K562 (cell line): Measurements from ENCODE around the gene EPOP. TPM values are rescaled to one million over a fixed set of nuclear protein-coding genes. Genes with fewer than 3 reads are reported as not detected.

ENCODE experiments used
- ATAC-seq: fragments of 200-7000 bp; cut with Tn5 transposase; 3 replicates; pipeline ENCODE4 v1.9.1; 2020; ENCODE audit warnings: moderate library complexity
- BruUV-seq: library from RNA; stranded (reverse); fragments of 400-500 nt; replicated peaks from 2 replicates; lab custom pipeline; 2021; lab: Mats Ljungman, UMichigan
- CTCF ChIA-PET: fragments of 300-600 bp; formaldehyde crosslinking; extraction: SDS; loops from one replicate; lab custom pipeline; 2021; ENCODE audit warnings: low intra/inter-chr PET ratio; lab: Yijun Ruan, JAX
- POLR2A ChIA-PET: fragments of 300-600, 350-650 bp; sonication (Branson Sonifier 250); formaldehyde crosslinking; extraction: SDS; loops from one replicate; lab custom pipeline; 2021; ENCODE audit warnings: antibody characterized with exemption, inconsistent platforms; lab: Yijun Ruan, JAX
- DNase-seq, 4 experiments: peaks; one replicate each; pipeline versions ENCODE4 v3.0.0 to v3.0.0-alpha.2; 2011 to 2018; ENCODE audit warnings: low spot score in 3 of 4, mixed read lengths in 3 of 4; ENCODE audit errors: extremely low read depth in 1 of 4
- FAIRE-seq: peaks from 2 replicates; lab custom pipeline; 2011; peaks lifted over from hg19 to GRCh38; lab: Jason Lieb, UNC
- H2AFZ ChIP-seq: 2 replicates; pipeline ENCODE4 v1.6.0; 2011; ENCODE audit warnings: low read depth, low read length, control low read depth, inconsistent platforms
- H3K27ac ChIP-seq: fragments of 200-600 bp; 3 replicates; pipeline ENCODE4 v1.8.0; 2011; ENCODE audit warnings: low read depth, mild to moderate bottlenecking, control low read depth, inconsistent platforms, low read length, moderate library complexity, mixed read lengths; ENCODE audit errors: extremely low read depth
- H3K27me3 ChIP-seq, 2 experiments: fragments of 300-600 bp in 1 of 2; 2 replicates in 1 of 2; 3 replicates in 1 of 2; pipeline versions ENCODE4 v1.6.0 to v1.8.0; 2011; ENCODE audit warnings: inconsistent platforms in 2 of 2, low read length in 2 of 2, mild to moderate bottlenecking in 1 of 2, mixed read lengths in 1 of 2, moderate library complexity in 1 of 2; ENCODE audit not compliant: control insufficient read depth in 2 of 2, insufficient read depth in 2 of 2
- H3K36me3 ChIP-seq: fragments of 300-600 bp; 3 replicates; pipeline ENCODE4 v1.8.0; 2011; ENCODE audit warnings: mild to moderate bottlenecking, low read length, inconsistent platforms; ENCODE audit not compliant: control insufficient read depth, insufficient read depth
- H3K4me1 ChIP-seq, 2 experiments: fragments of 200-600 bp in 1 of 2; replicated peaks in 1 of 2; 2 replicates in 1 of 2; 3 replicates in 1 of 2; pipeline versions ENCODE4 v1.5.1 to v1.8.0; 2011; ENCODE audit warnings: inconsistent platforms in 2 of 2, low read length in 2 of 2, mild to moderate bottlenecking in 1 of 2, mixed read lengths in 1 of 2, moderate library complexity in 1 of 2; ENCODE audit not compliant: control insufficient read depth in 2 of 2, insufficient read depth in 2 of 2
- H3K4me2 ChIP-seq: 2 replicates; pipeline ENCODE4 v1.6.1; 2011; ENCODE audit warnings: low read length, control low read depth, inconsistent platforms, mixed read lengths; ENCODE audit not compliant: insufficient read depth
- H3K4me3 ChIP-seq: fragments of 200-600 bp; sonication (generic), shearing (Covaris generic); 2 replicates; pipeline ENCODE4 v1.5.1; 2016; ENCODE audit warnings: control low read depth, inconsistent platforms
- H3K79me2 ChIP-seq: fragments of 200-600 bp; 3 replicates; pipeline ENCODE4 v1.8.0; 2011; ENCODE audit warnings: low read length, inconsistent platforms; ENCODE audit not compliant: control insufficient read depth, insufficient read depth
- H3K9ac ChIP-seq, 2 experiments: 2 replicates each; pipeline versions ENCODE4 v1.6.0 to v1.6.1; 2011; ENCODE audit warnings: low read depth in 2 of 2, low read length in 2 of 2, control low read depth in 1 of 2, inconsistent platforms in 1 of 2, mild to moderate bottlenecking in 1 of 2, mixed read lengths in 1 of 2; ENCODE audit not compliant: insufficient read depth in 1 of 2
- H3K9me1 ChIP-seq: one replicate; pipeline ENCODE4 v1.6.0; 2011; ENCODE audit warnings: inconsistent platforms, mild to moderate bottlenecking, low read length, moderate library complexity; ENCODE audit not compliant: control insufficient read depth, insufficient read depth
- H3K9me3 ChIP-seq: replicated peaks from 2 replicates; pipeline ENCODE4 v1.5.1; 2011; ENCODE audit warnings: low read depth, low read length, inconsistent platforms; ENCODE audit not compliant: control insufficient read depth, insufficient read depth
- H4K20me1 ChIP-seq: replicated peaks from 2 replicates; pipeline ENCODE4 v1.6.1; 2011; ENCODE audit warnings: low read length, inconsistent platforms, mixed read lengths; ENCODE audit not compliant: control insufficient read depth, insufficient read depth
- BRF2 ChIP-seq: IDR thresholded peaks from 3 replicates; pipeline ENCODE4 v1.6.1; 2011; ENCODE audit warnings: borderline replicate concordance, mild to moderate bottlenecking; ENCODE audit not compliant: insufficient read length, insufficient read depth
- ESRRB ChIP-seq: fragments of 250-450 bp; sonication (Bioruptor Pico); IDR thresholded peaks from 2 replicates; pipeline ENCODE4 v1.5.0; 2020; ENCODE audit warnings: mild to moderate bottlenecking, moderate library complexity, borderline replicate concordance
- HDAC8 ChIP-seq: fragments of 450-650 bp; IDR thresholded peaks from 2 replicates; pipeline ENCODE4 v1.6.1; 2016; ENCODE audit warnings: mild to moderate bottlenecking, missing genetic modification characterization, moderate library complexity, missing compliant biosample characterization
- HDGF ChIP-seq: fragments of 450-650 bp; IDR thresholded peaks from 2 replicates; pipeline ENCODE4 v1.6.1; 2016
- HSF4 ChIP-seq: fragments of 250-450 bp; sonication (Bioruptor Pico); IDR thresholded peaks from 2 replicates; pipeline ENCODE4 v2.1.2; 2022; ENCODE audit warnings: mild to moderate bottlenecking, moderate library complexity, borderline replicate concordance
- KDM1A ChIP-seq, 2 experiments: fragments of 450-650 bp; IDR thresholded peaks; 2 replicates each; pipeline ENCODE4 v1.6.1; 2016; ENCODE audit warnings: mild to moderate bottlenecking in 2 of 2
- POLR2A ChIP-seq: fragments of 450-650 bp; conservative IDR thresholded peaks from 2 replicates; pipeline ENCODE4 v1.6.1; 2016
- PTTG1 ChIP-seq: fragments of 450-650 bp; IDR thresholded peaks from 2 replicates; pipeline ENCODE4 v1.6.1; 2016; ENCODE audit warnings: low read depth, mild to moderate bottlenecking, missing genetic modification characterization, missing compliant biosample characterization
- SIRT6 ChIP-seq: IDR thresholded peaks from one replicate; pipeline ENCODE4 v1.6.1; 2012; ENCODE audit warnings: low read depth, mild to moderate bottlenecking, control low read depth, inconsistent platforms, low read length, moderate library complexity
- SOX6 ChIP-seq: fragments of 450-650 bp; IDR thresholded peaks from 2 replicates; pipeline ENCODE4 v1.6.1; 2014; ENCODE audit warnings: mild to moderate bottlenecking
- TAF15 ChIP-seq: fragments of 200-400 bp; formaldehyde crosslinking; IDR thresholded peaks from 2 replicates; pipeline ENCODE4 v1.6.1; 2017; ENCODE audit warnings: mild to moderate bottlenecking, low read depth, low read length, moderate library complexity
- THAP12 ChIP-seq: fragments of 250-450 bp; sonication (Bioruptor Pico); IDR thresholded peaks from 2 replicates; pipeline ENCODE4 v1.9.0; 2021; ENCODE audit warnings: mild to moderate bottlenecking, inconsistent platforms
- ZBTB8A ChIP-seq: fragments of 450-650 bp; IDR thresholded peaks from 2 replicates; pipeline ENCODE4 v1.6.1; 2018; ENCODE audit warnings: mild to moderate bottlenecking, moderate library complexity; ENCODE audit not compliant: partially characterized antibody
- ZNF165 ChIP-seq: fragments of 250-450 bp; sonication (Bioruptor Pico); IDR thresholded peaks from 2 replicates; pipeline ENCODE4 v1.4.0; 2020; ENCODE audit warnings: borderline replicate concordance
- ZNF561 ChIP-seq: fragments of 450-650 bp; formaldehyde crosslinking; conservative IDR thresholded peaks from 2 replicates; pipeline ENCODE4 v1.4.0; 2020; ENCODE audit warnings: mild to moderate bottlenecking, moderate library complexity
- WGBS: fragments of 100-300 bp; shearing (Covaris generic); methylation state at CpG from one replicate; pipeline ENCODE4 v1.1.6; 2016; ENCODE audit warnings: low coverage, mixed read lengths; ENCODE audit not compliant: insufficient coverage; ENCODE audit errors: missing lambda C conversion rate; 5-methylcytosine and 5-hydroxymethylcytosine counted together
- in situ Hi-C: fragments of 300-500 bp; cut with MboI; formaldehyde crosslinking; loops from 4 replicates; pipeline ENCODE4 v1.15.0; 2018; ENCODE audit warnings: inconsistent platforms, mixed read lengths
- intact Hi-C: fragments of 100-400 bp; cut with micrococcal nuclease; formaldehyde crosslinking; loops from 2 replicates; pipeline ENCODE4 v1.14.2; 2022
- polyA plus RNA-seq, 8 experiments: library from polyadenylated mRNA; depleted of rRNA in 4 of 8; stranded (reverse) in 5 of 8; unstranded in 3 of 8; fragments of >200 nt; fragmentation: Nextera tagmentation in 2 of 8; fragmentation: Illumina TruSeq in 1 of 8; extraction: Ambion mirVana in 2 of 8; extraction: Trizol in 1 of 8; gene quantifications; 2 replicates each; pipeline versions ENCODE4 v1.2.1 to v1.2.3, GENCODE V29; 2011 to 2014; ENCODE audit warnings: inconsistent platforms in 1 of 8, missing spikeins in 1 of 8
- total RNA-seq, 7 experiments: library from RNA; depleted of rRNA in 6 of 7; stranded (reverse); fragments of >200 nt in 6 of 7; fragmentation: Illumina TruSeq in 2 of 7; extraction: Trizol in 2 of 7; gene quantifications; 2 replicates each; pipeline versions ENCODE4 v1.2.1 to v1.2.3, GENCODE V29; 2011 to 2021; ENCODE audit warnings: low replicate concordance in 1 of 7
- TF ChIP-seq, protein P1 (sequence below): fragments of 250-450 bp; sonication (Bioruptor Pico); IDR thresholded peaks from 2 replicates; pipeline ENCODE4 v1.8.0; 2022; ENCODE audit warnings: moderate library complexity, mild to moderate bottlenecking, inconsistent platforms

The EPOP gene
- total and polyA plus RNA-seq, 9 of the 15 experiments (the other 6 are each of a cell fraction or from before 2014, with no cell fraction given), result 0.41 to 10.6 (median 4.6) TPM

- TF ChIP-seq ESRRB (CRISPR knock-in tag) (no peak), TAF15 (no peak), SIRT6 (no peak)
Measured at GRCh38 chr17:38653679-38654078, 21.1 kb downstream of the EPOP start (continued).

- BruUV-seq, result no TSS peak
- no peak for DNase-seq
- H3K27me3 ChIP-seq, result peaks cover 2 to 19% of the 10 kb centered on the region in 2 experiments; a peak in 3 of 5 replicates
Measured at GRCh38 chr17:38653230-38653629, 21.5 kb downstream of the EPOP start.

More at GRCh38 chr17:38653230-38653629, 21.5 kb downstream of the EPOP start:
- FAIRE-seq (no peak), ATAC-seq (no peak)
- ChIA-PET CTCF (no interaction called here), POLR2A (interaction anchor here (0.6 to 1.4 kb wide), 2 partner anchors 10 to 18 kb away, joined by 3 read pairs; no protein-coding TSS in a partner anchor)
- H3K4me1 ChIP-seq, result peaks cover 7 to 28% of the 10 kb centered on the region in 2 experiments; a peak in 4 of 5 replicates
- H3K9me3 ChIP-seq, result no peaks in the 10 kb centered on the region
- no peaks in the 10 kb centered on the region for H3K9me1 ChIP-seq
- no peaks in the 10 kb centered on the region for H3K79me2 ChIP-seq
- no peak overlapping the region for H3K9ac ChIP-seq
- no peak overlapping the region for H3K4me2 ChIP-seq
- H2AFZ ChIP-seq, result no peak overlapping the region
- H3K27ac ChIP-seq, result no peak overlapping the region
- 15% methylated on average over 1 of the region's 1 CpG for WGBS
- no peak overlapping the region for H3K4me3 ChIP-seq
- intact Hi-C loops, result no loop called here
- in situ Hi-C loops, result no loop called here
- H3K36me3 ChIP-seq, result no peaks in the 10 kb centered on the region
- TF ChIP-seq HSF4 (no peak), ZNF561 (CRISPR knock-in tag) (no peak), ZBTB8A (no peak), HDGF (no peak), SOX6 (no peak), POLR2A (no peak), BRF2 (no peak), KDM1A (IDR thresholded peaks at IDR 0.05) (no peak), PTTG1 (no peak), THAP12 (CRISPR knock-in tag) (no peak), ZNF165 (CRISPR knock-in tag) (no peak), HDAC8 (tag) (no peak)
- TF ChIP-seq, protein P1, sequence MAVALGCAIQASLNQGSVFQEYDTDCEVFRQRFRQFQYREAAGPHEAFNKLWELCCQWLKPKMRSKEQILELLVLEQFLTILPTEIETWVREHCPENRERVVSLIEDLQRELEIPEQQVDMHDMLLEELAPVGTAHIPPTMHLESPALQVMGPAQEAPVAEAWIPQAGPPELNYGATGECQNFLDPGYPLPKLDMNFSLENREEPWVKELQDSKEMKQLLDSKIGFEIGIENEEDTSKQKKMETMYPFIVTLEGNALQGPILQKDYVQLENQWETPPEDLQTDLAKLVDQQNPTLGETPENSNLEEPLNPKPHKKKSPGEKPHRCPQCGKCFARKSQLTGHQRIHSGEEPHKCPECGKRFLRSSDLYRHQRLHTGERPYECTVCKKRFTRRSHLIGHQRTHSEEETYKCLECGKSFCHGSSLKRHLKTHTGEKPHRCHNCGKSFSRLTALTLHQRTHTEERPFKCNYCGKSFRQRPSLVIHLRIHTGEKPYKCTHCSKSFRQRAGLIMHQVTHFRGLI, result no peak
- H4K20me1 ChIP-seq, result 0 out of 2 replicates have a peak, but pooled peaks cover 4% of the 10 kb centered on the region
